Limb (tissue), 2 donors: ENCODE data around the gene RCE1.

Experiments used
- DNase-seq, 2 donors: peaks; one replicate each; pipeline ENCODE4 v3.0.0-alpha.2; 2016; ENCODE audit errors: extremely low spot score in 2 of 2

RCE1 gene

GRCh38 chr11:66856496-66857233 is 13.4 kb downstream of the RCE1 start, which contains the start of gene LRFN4:
TSS of gene LRFN4 (plus strand) at chr11:66857064. CDS start at chr11:66857745, 681 bp downstream.
- DNase-seq = no peak

- DNase-seq = peak in 1 of 2 donors; percentile 63
Observed at GRCh38 chr11:66857234-66857926, 14.1 kb downstream of the RCE1 start.

- DNase-seq = no peak
Observed at GRCh38 chr11:66857927-66858185, 14.6 kb downstream of the RCE1 start.

DNA sequence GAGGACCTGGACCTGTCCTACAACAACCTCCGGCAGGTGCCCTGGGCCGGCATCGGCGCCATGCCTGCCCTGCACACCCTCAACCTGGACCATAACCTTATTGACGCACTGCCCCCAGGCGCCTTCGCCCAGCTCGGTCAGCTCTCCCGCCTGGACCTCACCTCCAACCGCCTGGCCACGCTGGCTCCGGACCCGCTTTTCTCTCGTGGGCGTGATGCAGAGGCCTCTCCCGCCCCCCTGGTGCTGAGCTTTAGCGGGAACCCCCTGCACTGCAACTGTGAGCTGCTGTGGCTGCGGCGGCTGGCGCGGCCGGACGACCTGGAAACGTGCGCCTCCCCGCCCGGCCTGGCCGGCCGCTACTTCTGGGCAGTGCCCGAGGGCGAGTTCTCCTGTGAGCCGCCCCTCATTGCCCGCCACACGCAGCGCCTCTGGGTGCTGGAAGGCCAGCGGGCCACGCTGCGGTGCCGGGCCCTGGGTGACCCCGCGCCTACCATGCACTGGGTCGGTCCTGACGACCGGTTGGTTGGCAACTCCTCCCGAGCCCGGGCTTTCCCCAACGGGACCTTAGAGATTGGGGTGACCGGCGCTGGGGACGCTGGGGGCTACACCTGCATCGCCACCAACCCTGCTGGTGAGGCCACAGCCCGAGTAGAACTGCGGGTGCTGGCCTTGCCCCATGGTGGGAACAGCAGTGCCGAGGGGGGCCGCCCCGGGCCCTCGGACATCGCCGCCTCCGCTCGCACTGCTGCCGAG is 15.1 kb downstream of the RCE1 start:
- no peak for DNase-seq

DNA sequence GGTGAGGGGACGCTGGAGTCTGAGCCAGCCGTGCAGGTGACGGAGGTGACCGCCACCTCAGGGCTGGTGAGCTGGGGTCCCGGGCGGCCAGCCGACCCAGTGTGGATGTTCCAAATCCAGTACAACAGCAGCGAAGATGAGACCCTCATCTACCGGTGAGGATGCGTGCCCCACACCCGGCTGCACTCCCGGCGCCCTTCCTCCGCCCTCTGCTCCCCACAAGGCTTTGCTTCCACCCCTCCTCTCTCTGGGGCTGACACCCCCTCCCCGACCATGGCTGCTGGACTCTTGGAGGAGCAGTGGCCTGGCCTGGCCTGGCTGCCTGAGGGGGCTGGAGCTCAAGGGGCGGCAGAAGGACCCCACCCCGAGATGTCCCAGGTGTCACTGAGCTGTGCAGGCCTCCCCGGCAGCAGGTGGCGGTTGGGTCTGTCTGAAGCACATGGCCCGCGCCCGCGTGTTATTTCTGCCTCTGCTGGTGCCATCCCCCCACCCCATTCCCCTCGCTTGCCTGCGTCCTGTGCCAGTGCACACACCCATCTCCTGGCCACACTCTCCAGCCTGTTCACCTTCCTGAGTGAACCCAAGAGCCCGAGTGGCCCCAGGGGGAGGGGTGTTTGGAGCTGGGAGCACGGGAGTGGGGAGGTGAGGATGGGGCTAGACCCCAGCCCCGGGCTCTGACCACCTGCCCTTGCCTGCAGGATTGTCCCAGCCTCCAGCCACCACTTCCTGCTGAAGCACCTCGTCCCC is 15.9 kb downstream of the RCE1 start:
- no peak for DNase-seq

GRCh38 chr11:66859686-66860448 is 16.6 kb downstream of the RCE1 start:
- DNase-seq = no peak

- no peak for DNase-seq
Observed at GRCh38 chr11:66860449-66860831, 17.2 kb downstream of the RCE1 start.

DNA sequence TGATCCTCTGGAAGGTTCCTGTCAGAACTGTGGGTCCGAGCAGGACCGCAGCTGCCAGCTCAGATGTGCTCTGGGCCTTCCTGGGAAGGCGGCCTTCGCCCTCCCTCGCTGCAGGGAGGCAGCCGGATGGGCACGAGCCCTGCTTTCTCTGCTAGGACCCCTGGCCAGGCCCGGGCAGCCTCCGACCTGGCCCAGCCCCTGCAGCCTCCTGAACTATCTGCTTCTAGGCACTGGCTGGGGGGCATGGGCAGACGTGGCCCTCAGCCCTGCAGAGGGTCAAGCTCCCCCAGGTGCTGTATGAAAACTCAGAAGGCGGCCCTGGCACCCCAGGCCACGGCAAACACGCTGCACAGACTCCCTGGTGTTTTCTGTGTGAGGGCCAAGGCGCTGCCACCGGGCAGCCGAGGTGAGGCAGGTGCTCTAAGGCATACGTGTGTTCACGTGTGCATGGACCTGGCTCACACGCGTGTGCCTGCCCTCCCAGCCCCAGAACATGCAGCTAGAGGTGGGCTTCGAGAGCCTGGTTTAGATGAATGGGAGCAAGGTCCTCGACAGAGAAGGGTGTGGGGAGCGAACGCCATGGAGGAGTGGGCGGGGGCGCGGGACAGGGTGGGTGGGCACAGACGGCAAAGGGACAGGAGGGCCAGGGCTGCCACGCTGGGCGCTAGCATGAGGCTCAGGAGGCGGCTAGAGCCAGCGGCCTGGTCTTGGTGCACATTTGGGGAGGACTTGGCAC is 18.0 kb downstream of the RCE1 start:
- DNase-seq = no peak

DNA sequence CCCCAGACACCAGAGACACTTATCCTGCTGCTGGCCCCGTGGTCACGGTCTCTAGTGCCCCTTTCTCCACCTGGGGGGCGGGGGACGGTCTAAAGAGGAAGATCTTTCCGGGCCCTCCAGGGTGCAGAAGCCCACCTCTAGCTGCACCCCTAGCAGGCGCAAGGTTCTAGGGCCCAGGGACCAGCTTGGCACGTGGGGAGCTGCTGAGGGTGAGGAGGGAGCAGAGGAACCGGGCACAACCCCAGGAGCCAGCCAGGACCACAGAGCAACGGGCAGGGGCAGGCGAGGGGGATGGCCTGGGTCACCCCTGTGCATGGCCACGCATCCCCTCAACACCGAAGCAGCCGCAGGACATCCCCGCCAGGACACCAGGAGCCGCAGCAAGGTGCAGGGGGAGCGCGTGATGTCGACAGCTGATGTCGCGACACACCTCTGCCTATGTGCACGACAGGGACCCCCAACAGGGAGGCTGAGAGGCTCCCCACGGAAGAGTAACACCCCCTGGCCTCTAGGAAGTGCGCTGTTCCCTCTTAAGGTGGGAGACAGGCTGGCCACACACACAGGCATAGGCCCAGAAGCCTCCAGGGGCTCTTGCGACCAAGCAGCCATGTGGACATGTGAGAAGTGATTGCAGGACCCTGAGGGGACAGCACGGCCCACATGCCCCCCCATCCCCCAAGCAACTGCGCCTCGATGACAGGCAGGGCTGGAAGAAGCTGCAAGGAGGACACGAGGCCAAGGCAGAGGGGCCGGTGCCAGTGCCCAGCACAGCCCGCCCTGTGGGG is 18.7 kb downstream of the RCE1 start:
- no peak for DNase-seq

GRCh38 chr11:66862559-66863037 is 19.4 kb downstream of the RCE1 start:
- DNase-seq = no peak

GRCh38 chr11:66863428-66864125 is 20.3 kb downstream of the RCE1 start:
- DNase-seq = no peak

GRCh38 chr11:66864172-66864901 is 21.1 kb downstream of the RCE1 start:
- no peak for DNase-seq

DNA sequence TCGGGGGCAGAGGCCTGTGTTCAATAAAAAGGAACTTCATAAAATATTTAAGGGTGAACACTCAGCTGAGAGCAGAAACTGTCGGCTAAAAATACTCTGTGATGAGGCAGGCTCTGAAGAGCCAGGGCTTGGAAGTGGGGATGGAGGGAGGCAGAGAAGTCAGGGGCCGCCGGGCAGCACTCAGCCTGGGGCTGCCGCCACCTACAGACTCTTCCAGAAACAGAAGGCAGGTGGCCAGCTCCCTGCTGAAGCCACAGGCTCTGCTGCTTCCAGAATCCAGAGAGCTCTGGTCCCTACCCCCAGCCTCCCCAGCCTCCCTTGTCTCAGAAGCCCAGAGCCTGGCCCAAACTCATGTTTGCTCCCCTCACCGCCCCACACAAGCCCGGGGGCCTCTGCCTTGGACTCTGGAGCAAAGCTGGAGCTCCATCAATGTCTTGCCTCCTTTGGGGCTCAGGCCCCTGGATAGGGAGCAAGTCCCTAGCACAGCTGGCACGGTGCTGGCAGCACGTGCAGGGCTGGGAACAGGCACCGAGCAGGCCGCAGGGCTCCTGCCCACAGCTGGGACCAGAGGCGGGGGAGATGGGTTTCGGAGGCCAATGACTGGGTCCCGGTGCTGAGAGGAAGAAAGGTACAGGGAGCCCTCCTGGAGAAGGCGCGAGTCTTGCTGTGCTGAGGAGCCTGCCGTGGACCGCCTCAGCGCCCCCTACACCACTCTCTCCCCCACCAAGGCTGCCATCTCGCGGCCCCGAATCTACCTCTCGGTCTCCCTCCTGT is 21.9 kb downstream of the RCE1 start:
- DNase-seq = no peak

DNA sequence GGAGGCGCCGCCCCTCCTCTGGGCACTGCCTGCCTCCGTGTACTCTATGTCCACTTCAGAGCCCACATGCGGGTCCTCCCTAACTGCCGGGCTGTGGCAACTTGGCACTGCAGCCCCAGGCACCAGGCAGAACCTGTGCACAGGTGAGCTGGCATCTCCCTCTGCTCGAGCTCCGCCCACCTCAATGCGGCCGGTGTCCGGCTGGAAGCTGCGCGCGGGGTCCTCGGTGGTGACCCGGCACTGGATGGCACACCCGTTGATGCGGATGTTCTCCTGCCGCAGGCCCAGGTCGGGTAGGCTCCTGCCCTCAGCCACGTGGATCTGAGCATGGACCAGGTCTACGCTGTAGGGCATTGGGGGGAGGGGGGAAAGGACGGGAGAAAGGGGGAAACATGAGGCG is 22.8 kb downstream of the RCE1 start:
- no peak for DNase-seq

DNA sequence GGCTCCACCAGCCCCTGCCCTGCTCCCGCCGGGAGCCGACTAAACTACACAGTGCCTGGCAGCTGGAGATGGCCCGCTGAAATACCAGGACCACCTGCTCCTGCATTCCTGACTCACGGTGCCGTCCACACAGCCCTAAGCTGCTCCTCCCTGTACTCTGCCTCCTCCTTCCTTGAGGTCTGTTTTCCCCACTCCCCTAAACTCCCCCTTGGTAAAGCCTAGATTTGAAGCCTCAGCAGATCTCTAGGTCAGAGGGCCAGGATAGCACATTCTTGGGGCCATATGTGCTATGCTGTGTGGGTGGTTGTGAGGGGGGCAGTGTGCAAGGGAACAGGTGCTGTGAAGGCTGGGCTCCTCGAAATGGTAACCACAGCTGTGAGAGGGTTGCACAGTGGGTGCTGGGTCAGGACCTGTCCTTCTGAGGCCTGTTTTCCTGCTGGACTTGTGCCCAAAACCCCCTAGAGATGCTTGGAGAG is 23.3 kb downstream of the RCE1 start:
- DNase-seq = peak; percentile 55

DNA sequence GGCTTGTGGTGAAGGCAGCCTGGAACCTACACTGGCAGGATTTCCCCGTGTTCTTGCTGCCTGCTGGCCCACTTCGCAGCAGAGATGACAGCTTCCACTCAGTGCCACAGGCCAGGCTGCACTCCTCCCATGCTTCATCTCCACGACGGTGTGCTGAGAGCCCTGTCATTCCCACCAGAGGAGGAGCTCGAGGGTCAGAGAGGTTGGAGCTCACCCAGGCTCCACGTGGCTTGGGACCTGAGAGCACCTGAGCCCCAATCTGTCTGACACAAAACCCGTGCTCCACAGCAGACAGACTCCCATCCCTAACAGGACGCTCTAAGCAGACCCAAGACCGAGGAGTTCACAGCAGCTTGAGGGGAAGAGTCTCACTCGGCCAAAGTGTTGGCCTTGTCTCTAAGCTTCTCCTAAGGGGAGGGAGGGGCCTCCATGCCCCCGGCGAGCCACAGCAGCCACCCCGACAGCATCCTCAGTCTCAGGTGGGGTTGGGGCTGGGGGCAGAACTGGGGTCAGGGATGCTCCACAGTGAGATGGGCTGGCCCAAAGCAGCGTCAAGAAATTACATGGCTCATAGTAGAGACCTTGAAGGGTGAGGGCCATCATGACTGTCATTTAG is 24.3 kb downstream of the RCE1 start:
- DNase-seq = no peak
